Kidney (tissue), 14 donors: Measurements from ENCODE around the gene SMURF1. TPM values are rescaled to one million over a fixed set of nuclear protein-coding genes. Genes with fewer than 3 reads are reported as not detected.

ENCODE experiments used
- DNase-seq, 5 donors: peaks; one replicate each; pipeline ENCODE4 v3.0.0-alpha.2; 2013 to 2020
- FAIRE-seq: peaks from 2 replicates; lab custom pipeline; 2012; peaks lifted over from hg19 to GRCh38; lab: Jason Lieb, UNC
- H3K27ac ChIP-seq, 2 donors: one replicate each; pipeline ENCODE4 v1.7.0; 2013; ENCODE audit warnings: low read depth in 2 of 2, low read length in 2 of 2, inconsistent platforms in 1 of 2
- H3K27me3 ChIP-seq: one replicate; pipeline ENCODE4 v1.7.1; 2013; ENCODE audit warnings: low read length, inconsistent platforms; ENCODE audit not compliant: control insufficient read depth, insufficient read depth
- H3K36me3 ChIP-seq, 3 donors: one replicate each; pipeline versions ENCODE4 v1.7.0 to v1.7.1; 2013; ENCODE audit warnings: low read length in 3 of 3, control low read depth in 1 of 3, inconsistent platforms in 1 of 3; ENCODE audit not compliant: insufficient read depth in 3 of 3, control insufficient read depth in 2 of 3
- H3K4me1 ChIP-seq, 3 donors: one replicate each; pipeline versions ENCODE4 v1.7.0 to v1.7.1; 2013; ENCODE audit warnings: low read length in 3 of 3, inconsistent platforms in 1 of 3, low read depth in 1 of 3; ENCODE audit not compliant: control insufficient read depth in 2 of 3, insufficient read depth in 2 of 3
- H3K4me3 ChIP-seq, 3 donors: one replicate each; pipeline versions ENCODE4 v1.7.0 to v1.8.1; 2013; ENCODE audit warnings: low read length in 3 of 3, control low read depth in 1 of 3, inconsistent platforms in 1 of 3
- H3K9ac ChIP-seq, 3 donors: one replicate each; pipeline versions ENCODE4 v1.7.0 to v1.7.1; 2013; ENCODE audit warnings: low read length in 3 of 3, control low read depth in 1 of 3, inconsistent platforms in 1 of 3
- H3K9me3 ChIP-seq, 3 donors: one replicate each; pipeline versions ENCODE4 v1.7.0 to v1.7.1; 2013; ENCODE audit warnings: low read length in 3 of 3, control low read depth in 1 of 3, inconsistent platforms in 1 of 3; ENCODE audit not compliant: control insufficient read depth in 2 of 3, insufficient read depth in 1 of 3
- CTCF ChIP-seq: IDR thresholded peaks from 3 replicates; pipeline ENCODE4 v1.5.1; 2012; ENCODE audit warnings: mild to moderate bottlenecking, moderate library complexity, borderline replicate concordance; ENCODE audit not compliant: insufficient read depth; ENCODE audit errors: extremely low read depth
- intact Hi-C: fragments of 100-400 bp; cut with DNase I; formaldehyde crosslinking; loops from one replicate; pipeline ENCODE4 v1.11.1; 2022
- polyA plus RNA-seq: library from polyadenylated mRNA; stranded (reverse); fragments of 350-450 nt; fragmentation: Illumina TruSeq; extraction: RNeasy Lipid Tissue Mini Kit (QIAGEN cat#74804); gene quantifications from one replicate; pipeline ENCODE4 v1.2.3, GENCODE V29; 2014; ENCODE audit warnings: low read depth, low replicate concordance; ENCODE audit not compliant: insufficient read depth
- total RNA-seq: library from RNA; stranded (reverse); fragmentation: NEBNext Ultra II Directional; extraction: Animal tissue kit (Norgen Biotek cat#: 25700); gene quantifications from one replicate; pipeline ENCODE4 v1.2.1, GENCODE V29; 2021
- donor health status: control.
- donor health status: control.
- donor health status: control.
- donor health status: control.
- donor health status: control.
- donor health status: DM: yes; HTN: yes; CAD: no.
- donor health status: Normal renal cell carcinoma (clear cell type).

SMURF1 gene
- total and polyA plus RNA-seq, 2 donors from 2014 or later: 6.3 to 29.8 TPM

- Histone ChIP-seq H3K4me1 (no peaks in the 10 kb centered on the region), H3K9ac (no peak overlapping the region), H3K27me3 (no peaks in the 10 kb centered on the region), H3K9me3 (no peaks in the 10 kb centered on the region), H3K4me3 (no peak overlapping the region), H3K27ac (no peak overlapping the region), H3K36me3 (peaks cover 0 to 11% (median 0%) of the 10 kb centered on the region in 3 donors)
- DNase-seq (no peak), FAIRE-seq (no peak)
- no peak for TF ChIP-seq CTCF
- intact Hi-C loops: no loop called here
These were observed 121.9 kb downstream of the SMURF1 start for GRCh38 chr7:99021941-99022560.

- no peak for TF ChIP-seq CTCF
- no peaks in the 10 kb centered on the region for H3K9me3 ChIP-seq
- FAIRE-seq: no peak
- H3K4me3 ChIP-seq: no peak overlapping the region
- H3K4me1 ChIP-seq: no peaks in the 10 kb centered on the region
- peaks cover 2 to 11% (median 3%) of the 10 kb centered on the region in 3 donors for H3K36me3 ChIP-seq
- no peak overlapping the region for H3K9ac ChIP-seq
- DNase-seq: no peak
- intact Hi-C loops: no loop called here
- H3K27ac ChIP-seq: no peak overlapping the region
- no peaks in the 10 kb centered on the region for H3K27me3 ChIP-seq
These were observed 123.5 kb downstream of the SMURF1 start for GRCh38 chr7:99020413-99020715.

- DNase-seq: no peak
- no peaks in the 10 kb centered on the region for H3K4me1 ChIP-seq
- H3K27me3 ChIP-seq: no peaks in the 10 kb centered on the region
- H3K9me3 ChIP-seq: no peaks in the 10 kb centered on the region
- no peak overlapping the region for H3K4me3 ChIP-seq
- no peak for FAIRE-seq
- H3K27ac ChIP-seq: no peak overlapping the region
- intact Hi-C loops: no loop called here
- TF ChIP-seq CTCF: no peak
- no peak overlapping the region for H3K9ac ChIP-seq
- peaks cover 2 to 11% (median 3%) of the 10 kb centered on the region in 3 donors for H3K36me3 ChIP-seq
These were observed 124.1 kb downstream of the SMURF1 start for GRCh38 chr7:99019523-99020412.
